ENCODE data around the gene ZDHHC16.
"Not testable (repeated sequence)": the region's sequence is repeated elsewhere in the genome, so short reads cannot be mapped to it uniquely, and the experiment has no call there.

ZDHHC16 gene

GRCh38 chr10:97411406-97411805 lies 34.6 kb upstream of the ZDHHC16 start:
- H3K4me1 ChIP-seq (ENCODE audit: control insufficient read depth, insufficient read depth, low read length): peaks cover 6% of the 10 kb centered on the region
- no peak overlapping the region for H3K9ac ChIP-seq (ENCODE audit: low read depth, low read length)

GRCh38 chr10:97412891-97413304 lies 33.1 kb upstream of the ZDHHC16 start:
- Histone ChIP-seq H3K4me2 (ENCODE audit: low read length) (no peak overlapping the region), H3K4me3 (ENCODE audit: low read length) (no peak overlapping the region), H3K36me3 (ENCODE audit: insufficient read depth, low read length) (no peaks in the 10 kb centered on the region), H3K4me1 (ENCODE audit: control insufficient read depth, insufficient read depth, low read length) (peaks cover 6% of the 10 kb centered on the region), H3K9me3 (replicated peaks; ENCODE audit: low read length) (no peaks in the 10 kb centered on the region), H3K9ac (ENCODE audit: low read depth, low read length) (no peak overlapping the region), H3K27me3 (ENCODE audit: control insufficient read depth, insufficient read depth, low read length) (no peaks in the 10 kb centered on the region)

More at GRCh38 chr10:97411406-97411805, 34.6 kb upstream of the ZDHHC16 start:
- H3K27me3 ChIP-seq (ENCODE audit: control insufficient read depth, insufficient read depth, low read length): no peaks in the 10 kb centered on the region
- H3K4me2 ChIP-seq (ENCODE audit: low read length): no peak overlapping the region
- no peaks in the 10 kb centered on the region for H3K9me3 ChIP-seq (replicated peaks; ENCODE audit: low read length)
- no peak overlapping the region for H3K4me3 ChIP-seq (ENCODE audit: low read length)
- no peaks in the 10 kb centered on the region for H3K36me3 ChIP-seq (ENCODE audit: insufficient read depth, low read length)

- Histone ChIP-seq H3K9me3 (replicated peaks; ENCODE audit: low read length) (no peaks in the 10 kb centered on the region), H3K4me1 (ENCODE audit: control insufficient read depth, insufficient read depth, low read length) (peaks cover 6% of the 10 kb centered on the region), H3K4me3 (ENCODE audit: low read length) (no peak overlapping the region), H3K9ac (ENCODE audit: low read depth, low read length) (no peak overlapping the region), H3K27me3 (ENCODE audit: control insufficient read depth, insufficient read depth, low read length) (no peaks in the 10 kb centered on the region), H3K4me2 (ENCODE audit: low read length) (no peak overlapping the region), H3K36me3 (ENCODE audit: insufficient read depth, low read length) (no peaks in the 10 kb centered on the region)
Measured at GRCh38 chr10:97416565-97416964, 29.4 kb upstream of the ZDHHC16 start.

GRCh38 chr10:97423757-97424098 lies 22.2 kb upstream of the ZDHHC16 start:
- peaks cover 16% of the 10 kb centered on the region for H3K36me3 ChIP-seq (ENCODE audit: insufficient read depth, low read length)
- H3K9ac ChIP-seq (ENCODE audit: low read depth, low read length); H3K27me3 ChIP-seq (ENCODE audit: control insufficient read depth, insufficient read depth, low read length); H3K4me3 ChIP-seq (ENCODE audit: low read length); H3K4me2 ChIP-seq (ENCODE audit: low read length); H3K9me3 ChIP-seq (replicated peaks; ENCODE audit: low read length): not testable (repeated sequence)
- H3K4me1 ChIP-seq (ENCODE audit: control insufficient read depth, insufficient read depth, low read length): peaks cover 24% of the 10 kb centered on the region

- Histone ChIP-seq H3K4me2 (ENCODE audit: low read length) (peak within 1 kb of the TSS; percentile 95), H3K9ac (ENCODE audit: low read depth, low read length) (peak within 1 kb of the TSS; percentile 98), H3K9me3 (replicated peaks; ENCODE audit: low read length) (no peaks in the 10 kb centered on the region), H3K4me1 (ENCODE audit: control insufficient read depth, insufficient read depth, low read length) (peaks cover 26% of the 10 kb centered on the region), H3K27me3 (ENCODE audit: control insufficient read depth, insufficient read depth, low read length) (no peaks in the 10 kb centered on the region), H3K36me3 (ENCODE audit: insufficient read depth, low read length) (peaks cover 36% of the 10 kb centered on the region), H3K4me3 (ENCODE audit: low read length) (peak within 1 kb of the TSS; percentile 99)
Measured at GRCh38 chr10:97425964-97426775, 19.8 kb upstream of the ZDHHC16 start, which contains the start of gene PGAM1. Gene PGAM1, plus strand, starts transcription at chr10:97426191. Its CDS starts 117 bp downstream, at chr10:97426308.

- peak overlapping the region; percentile 95 for H3K4me2 ChIP-seq (ENCODE audit: low read length)
- H3K4me1 ChIP-seq (ENCODE audit: control insufficient read depth, insufficient read depth, low read length): peaks cover 26% of the 10 kb centered on the region
- H3K9ac ChIP-seq (ENCODE audit: low read depth, low read length): peak overlapping the region; percentile 98
- no peaks in the 10 kb centered on the region for H3K27me3 ChIP-seq (ENCODE audit: control insufficient read depth, insufficient read depth, low read length)
- H3K9me3 ChIP-seq (replicated peaks; ENCODE audit: low read length): no peaks in the 10 kb centered on the region
- peak overlapping the region; percentile 99 for H3K4me3 ChIP-seq (ENCODE audit: low read length)
- peaks cover 44% of the 10 kb centered on the region for H3K36me3 ChIP-seq (ENCODE audit: insufficient read depth, low read length)
Measured at GRCh38 chr10:97426776-97427570, 19.0 kb upstream of the ZDHHC16 start.

- Histone ChIP-seq H3K36me3 (ENCODE audit: insufficient read depth, low read length) (peaks cover 46% of the 10 kb centered on the region), H3K4me2 (ENCODE audit: low read length) (peak overlapping the region; percentile 95), H3K9ac (ENCODE audit: low read depth, low read length) (peak overlapping the region; percentile 98), H3K4me3 (ENCODE audit: low read length) (peak overlapping the region; percentile 99), H3K4me1 (ENCODE audit: control insufficient read depth, insufficient read depth, low read length) (peaks cover 23% of the 10 kb centered on the region), H3K9me3 (replicated peaks; ENCODE audit: low read length) (no peaks in the 10 kb centered on the region), H3K27me3 (ENCODE audit: control insufficient read depth, insufficient read depth, low read length) (no peaks in the 10 kb centered on the region)
Measured at GRCh38 chr10:97427571-97428179, 18.3 kb upstream of the ZDHHC16 start.

- H3K36me3 ChIP-seq (ENCODE audit: insufficient read depth, low read length): peaks cover 50% of the 10 kb centered on the region
- H3K4me2 ChIP-seq (ENCODE audit: low read length): peak overlapping the region; percentile 95
- peak overlapping the region; percentile 98 for H3K9ac ChIP-seq (ENCODE audit: low read depth, low read length)
- H3K4me3 ChIP-seq (ENCODE audit: low read length): peak overlapping the region; percentile 99
- no peaks in the 10 kb centered on the region for H3K27me3 ChIP-seq (ENCODE audit: control insufficient read depth, insufficient read depth, low read length)
- no peaks in the 10 kb centered on the region for H3K9me3 ChIP-seq (replicated peaks; ENCODE audit: low read length)
- peaks cover 16% of the 10 kb centered on the region for H3K4me1 ChIP-seq (ENCODE audit: control insufficient read depth, insufficient read depth, low read length)
Measured at GRCh38 chr10:97428572-97428981, 17.4 kb upstream of the ZDHHC16 start.

- Histone ChIP-seq H3K36me3 (ENCODE audit: insufficient read depth, low read length) (peaks cover 58% of the 10 kb centered on the region), H3K9ac (ENCODE audit: low read depth, low read length) (no peak overlapping the region), H3K9me3 (replicated peaks; ENCODE audit: low read length) (no peaks in the 10 kb centered on the region), H3K4me2 (ENCODE audit: low read length) (no peak overlapping the region), H3K4me3 (ENCODE audit: low read length) (no peak overlapping the region), H3K4me1 (ENCODE audit: control insufficient read depth, insufficient read depth, low read length) (no peaks in the 10 kb centered on the region), H3K27me3 (ENCODE audit: control insufficient read depth, insufficient read depth, low read length) (no peaks in the 10 kb centered on the region)
Measured at GRCh38 chr10:97434055-97434454, 11.9 kb upstream of the ZDHHC16 start.

- Histone ChIP-seq H3K4me2 (ENCODE audit: low read length) (no peak overlapping the region), H3K36me3 (ENCODE audit: insufficient read depth, low read length) (peaks cover 57% of the 10 kb centered on the region), H3K9me3 (replicated peaks; ENCODE audit: low read length) (no peaks in the 10 kb centered on the region), H3K27me3 (ENCODE audit: control insufficient read depth, insufficient read depth, low read length) (no peaks in the 10 kb centered on the region), H3K9ac (ENCODE audit: low read depth, low read length) (no peak overlapping the region), H3K4me1 (ENCODE audit: control insufficient read depth, insufficient read depth, low read length) (no peaks in the 10 kb centered on the region), H3K4me3 (ENCODE audit: low read length) (no peak overlapping the region)
Measured at GRCh38 chr10:97434557-97434956, 11.4 kb upstream of the ZDHHC16 start.

- Histone ChIP-seq H3K4me1 (ENCODE audit: control insufficient read depth, insufficient read depth, low read length) (no peaks in the 10 kb centered on the region), H3K36me3 (ENCODE audit: insufficient read depth, low read length) (peaks cover 51% of the 10 kb centered on the region), H3K4me3 (ENCODE audit: low read length) (no peak overlapping the region), H3K27me3 (ENCODE audit: control insufficient read depth, insufficient read depth, low read length) (no peaks in the 10 kb centered on the region), H3K4me2 (ENCODE audit: low read length) (no peak overlapping the region), H3K9ac (ENCODE audit: low read depth, low read length) (no peak overlapping the region), H3K9me3 (replicated peaks; ENCODE audit: low read length) (no peaks in the 10 kb centered on the region)
Measured at GRCh38 chr10:97435211-97435610, 10.8 kb upstream of the ZDHHC16 start.

Measured in skeletal muscle satellite cell (primary cell).